GM19463 (cell line): Measurements from ENCODE around the gene SLC25A26.
"Not testable (repeated sequence)": the region's sequence is repeated elsewhere in the genome, so short reads cannot be mapped to it uniquely, and the experiment has no call there.

ENCODE experiments used
- ATAC-seq: cut with Tn5 transposase; IDR thresholded peaks from one replicate; pipeline ENCODE4 v1.9.1; 2021; ENCODE audit warnings: mild to moderate bottlenecking, moderate library complexity; ENCODE audit not compliant: unreplicated experiment

The SLC25A26 gene

GRCh38 chr3:66226093-66226492 is 5.3 kb downstream of the SLC25A26 start:
- ATAC-seq = not testable (repeated sequence)

- ATAC-seq = no peak
These were observed 6.2 kb downstream of the SLC25A26 start for GRCh38 chr3:66227051-66227450.

- no peak for ATAC-seq
These were observed 7.1 kb downstream of the SLC25A26 start for GRCh38 chr3:66227915-66228314.

GRCh38 chr3:66228707-66229106 is 7.9 kb downstream of the SLC25A26 start:
- no peak for ATAC-seq

- ATAC-seq = no peak
These were observed 9.1 kb downstream of the SLC25A26 start for GRCh38 chr3:66229931-66230330.

- ATAC-seq = no peak
These were observed 12.2 kb downstream of the SLC25A26 start for GRCh38 chr3:66233033-66233432.

- ATAC-seq = no peak
These were observed 15.5 kb downstream of the SLC25A26 start for GRCh38 chr3:66236281-66236680.

- ATAC-seq = no peak
These were observed 16.8 kb downstream of the SLC25A26 start for GRCh38 chr3:66237552-66237951.

GRCh38 chr3:66239513-66240123 is 18.8 kb downstream of the SLC25A26 start:
- peak; percentile 66 for ATAC-seq

GRCh38 chr3:66241466-66241865 is 20.7 kb downstream of the SLC25A26 start:
- ATAC-seq = no peak

- no peak for ATAC-seq
These were observed 22.1 kb downstream of the SLC25A26 start for GRCh38 chr3:66242788-66243464.

GRCh38 chr3:66248641-66249040 is 27.8 kb downstream of the SLC25A26 start:
- no peak for ATAC-seq

GRCh38 chr3:66253790-66254620 is 33.2 kb downstream of the SLC25A26 start:
- ATAC-seq = no peak

GRCh38 chr3:66255865-66256264 is 35.1 kb downstream of the SLC25A26 start:
- no peak for ATAC-seq

- no peak for ATAC-seq
These were observed 36.0 kb downstream of the SLC25A26 start for GRCh38 chr3:66256806-66257205.

GRCh38 chr3:66259566-66260255 is 38.9 kb downstream of the SLC25A26 start:
- ATAC-seq = no peak

- no peak for ATAC-seq
These were observed 39.6 kb downstream of the SLC25A26 start for GRCh38 chr3:66260431-66260830.

- no peak for ATAC-seq
These were observed 40.6 kb downstream of the SLC25A26 start for GRCh38 chr3:66261355-66261754.

- ATAC-seq = no peak
These were observed 44.8 kb downstream of the SLC25A26 start for GRCh38 chr3:66265649-66266048.

GRCh38 chr3:66266551-66266950 is 45.8 kb downstream of the SLC25A26 start:
- no peak for ATAC-seq

GRCh38 chr3:66267031-66267430 is 46.2 kb downstream of the SLC25A26 start:
- no peak for ATAC-seq
